ENCODE data around the gene SLC35F3.

Gene SLC35F3

DNA sequence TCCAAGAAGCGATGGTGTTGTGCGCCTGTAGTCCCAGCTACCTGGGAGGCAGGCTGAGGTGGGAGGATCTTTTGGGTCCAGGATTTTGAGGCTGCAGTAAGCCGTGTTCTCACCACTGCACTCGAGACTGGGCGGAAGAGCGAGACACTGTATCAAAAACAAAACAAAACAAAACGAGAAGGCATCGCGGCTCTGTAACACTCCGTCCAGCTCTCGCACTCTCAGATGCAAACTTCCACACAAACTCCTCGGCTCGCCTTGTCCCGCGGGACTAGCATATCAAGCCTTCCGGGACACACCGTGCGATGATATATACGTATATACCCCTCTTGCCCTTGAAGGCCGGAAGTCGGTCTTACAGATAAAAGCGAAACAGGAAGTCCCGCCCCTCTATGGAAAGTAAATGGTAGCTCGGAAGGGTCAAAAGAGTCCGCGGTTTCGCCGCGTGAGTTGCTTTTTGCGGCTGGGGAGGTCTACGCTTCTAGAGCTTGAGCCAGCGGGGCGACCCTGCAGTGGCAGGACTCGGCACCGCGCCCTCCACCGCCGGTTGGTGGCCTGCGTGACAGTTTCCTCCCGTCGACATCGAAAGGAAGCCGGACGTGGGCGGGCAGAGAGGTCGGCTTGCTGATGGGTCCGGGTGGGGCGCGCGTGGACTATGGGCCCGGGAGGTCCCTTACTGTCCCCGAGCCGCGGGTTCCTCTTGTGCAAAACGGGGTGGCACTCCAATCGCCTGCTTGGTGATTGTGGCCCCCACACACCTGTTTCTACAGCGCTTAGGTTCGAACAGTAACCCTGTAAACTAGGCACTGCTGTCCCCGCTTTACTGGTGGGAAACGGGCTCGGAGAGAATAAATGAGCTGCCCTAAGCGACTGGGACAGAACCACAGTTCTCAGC is 468.8 kb downstream of the SLC35F3 start, which contains the start of gene COA6:
Gene COA6, plus strand, starts transcription at position 393 of the 895 bp plus-strand sequence. Its CDS starts 11 bp downstream, at position 404.
- Histone ChIP-seq H3K9me3 (ENCODE audit: severe bottlenecking) (no peaks in the 10 kb centered on the region), H3K27ac (peak within 1 kb of the TSS; percentile 88), H3K36me3 (peaks cover 38% of the 10 kb centered on the region), H3K4me3 (ENCODE audit: low read depth, low read length) (peak within 1 kb of the TSS; percentile 94), H3K27me3 (ENCODE audit: insufficient read depth, low read depth, severe bottlenecking) (no peaks in the 10 kb centered on the region)
- peak; percentile 98 for DNase-seq
- 0 out of 2 replicates have a peak, but pooled peaks have one; percentile 13 for TF ChIP-seq CTCF (IDR thresholded peaks at IDR 0.05; ENCODE audit: low read depth, low read length)

GRCh38 chr1:234373959-234374254 is 469.4 kb downstream of the SLC35F3 start:
- Histone ChIP-seq H3K9me3 (ENCODE audit: severe bottlenecking) (no peaks in the 10 kb centered on the region), H3K36me3 (peaks cover 42% of the 10 kb centered on the region), H3K27me3 (ENCODE audit: insufficient read depth, low read depth, severe bottlenecking) (no peaks in the 10 kb centered on the region), H3K27ac (peak overlapping the region; percentile 88), H3K4me3 (ENCODE audit: low read depth, low read length) (peak overlapping the region; percentile 94)
- no peak for TF ChIP-seq CTCF (IDR thresholded peaks at IDR 0.05; ENCODE audit: low read depth, low read length)
- DNase-seq = peak; percentile 77

All from WERI-Rb-1 (cell line).